Measurements from ENCODE around the gene MRPS23. TPM values are rescaled to one million over a fixed set of nuclear protein-coding genes. Genes with fewer than 3 reads are reported as not detected.

Gene MRPS23
- polyA plus RNA-seq, 1 experiment: 34.1 TPM

DNA sequence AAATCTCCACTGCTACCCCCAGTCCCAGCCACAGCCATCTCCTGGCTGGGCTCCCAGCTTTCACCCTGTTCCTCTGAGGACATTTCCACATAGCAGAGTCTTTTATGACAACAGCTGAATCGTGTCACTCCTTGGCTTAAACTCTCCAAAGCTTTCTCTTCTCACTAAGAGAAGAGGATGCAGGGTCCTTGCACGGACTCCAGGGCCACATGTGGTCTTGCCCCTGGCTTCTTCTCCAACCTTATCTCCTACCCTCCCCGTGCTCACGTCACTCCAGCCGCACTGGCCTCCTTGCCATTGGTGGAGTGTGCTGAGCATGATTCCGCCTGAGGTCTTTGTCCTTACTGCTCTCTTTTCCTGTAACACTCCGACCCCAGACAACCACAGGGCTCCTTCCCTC is 64.8 kb downstream of the MRPS23 start:
- peaks cover 36% of the 10 kb centered on the region for H3K27me3 ChIP-seq (ENCODE audit: control insufficient read depth, insufficient read depth, low read length)

More for the DNA sequence above, 64.8 kb downstream of the MRPS23 start:
- Histone ChIP-seq H3K4me3 (ENCODE audit: low read depth, low read length) (no peak overlapping the region), H3K9me3 (ENCODE audit: control insufficient read depth, insufficient read depth, low read length) (no peaks in the 10 kb centered on the region; the same call in 1 of the 2 replicates), H3K27ac (ENCODE audit: low read depth, low read length) (no peak overlapping the region)
- POLR2A ChIA-PET: no interaction called here
- CTCF ChIA-PET: interaction anchor here (0.8 to 4.3 kb wide), 3 partner anchors 7 to 541 kb away, joined by 3 to 43 read pairs (median 9); no protein-coding TSS in a partner anchor
- TF ChIP-seq, protein P1, sequence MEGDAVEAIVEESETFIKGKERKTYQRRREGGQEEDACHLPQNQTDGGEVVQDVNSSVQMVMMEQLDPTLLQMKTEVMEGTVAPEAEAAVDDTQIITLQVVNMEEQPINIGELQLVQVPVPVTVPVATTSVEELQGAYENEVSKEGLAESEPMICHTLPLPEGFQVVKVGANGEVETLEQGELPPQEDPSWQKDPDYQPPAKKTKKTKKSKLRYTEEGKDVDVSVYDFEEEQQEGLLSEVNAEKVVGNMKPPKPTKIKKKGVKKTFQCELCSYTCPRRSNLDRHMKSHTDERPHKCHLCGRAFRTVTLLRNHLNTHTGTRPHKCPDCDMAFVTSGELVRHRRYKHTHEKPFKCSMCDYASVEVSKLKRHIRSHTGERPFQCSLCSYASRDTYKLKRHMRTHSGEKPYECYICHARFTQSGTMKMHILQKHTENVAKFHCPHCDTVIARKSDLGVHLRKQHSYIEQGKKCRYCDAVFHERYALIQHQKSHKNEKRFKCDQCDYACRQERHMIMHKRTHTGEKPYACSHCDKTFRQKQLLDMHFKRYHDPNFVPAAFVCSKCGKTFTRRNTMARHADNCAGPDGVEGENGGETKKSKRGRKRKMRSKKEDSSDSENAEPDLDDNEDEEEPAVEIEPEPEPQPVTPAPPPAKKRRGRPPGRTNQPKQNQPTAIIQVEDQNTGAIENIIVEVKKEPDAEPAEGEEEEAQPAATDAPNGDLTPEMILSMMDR (IDR thresholded peaks at IDR 0.05; ENCODE audit: low read depth, low read length): no peak
- no peak for DNase-seq (ENCODE audit: low read depth, low spot score)

Small RNAs within 50 kb of the gene (small RNA-seq; reads per million reads assigned to genes)
- gene RN7SKP94 (ENCODE audit: insufficient read length, low read depth): not detected

Other genes starting within 250 kb of the MRPS23 start
- gene CCDC182, start 104.7 kb downstream of the MRPS23 start, polyA plus RNA-seq (2011; rRNA removed): not detected in 2 replicates
- 21.6 and 27.6 TPM in 2 replicates for gene CUEDC1, start 105.4 kb upstream of the MRPS23 start, polyA plus RNA-seq (2011; rRNA removed)
- 34.2 and 38.9 TPM in 2 replicates for gene VEZF1, start 138.2 kb upstream of the MRPS23 start, polyA plus RNA-seq (2011; rRNA removed)
- 215 and 249 TPM in 2 replicates for gene SRSF1, start 157.2 kb upstream of the MRPS23 start, polyA plus RNA-seq (2011; rRNA removed)
- gene DYNLL2, start 233.4 kb upstream of the MRPS23 start, polyA plus RNA-seq (2011; rRNA removed): 16.7 and 18.2 TPM in 2 replicates

All from AG04450 (cell line).